H1 (cell line): Measurements from ENCODE around the gene SAFB2. TPM values are rescaled to one million over a fixed set of nuclear protein-coding genes. Genes with fewer than 3 reads are reported as not detected.

Experiments used
- CTCF ChIA-PET: fragments of 300-600 bp; sonication (Branson Sonifier 250); formaldehyde crosslinking; loops from one replicate; lab custom pipeline; 2021; ENCODE audit not compliant: partially characterized antibody; lab: Charles Lee
- POLR2A ChIA-PET: fragments of 300-600 bp; sonication (Branson Sonifier 250); formaldehyde crosslinking; loops from one replicate; lab custom pipeline; 2021; ENCODE audit warnings: inconsistent platforms; ENCODE audit not compliant: partially characterized antibody; lab: Charles Lee
- DNase-seq, 2 experiments: peaks; one replicate each; pipeline versions ENCODE4 v3.0.0 to v3.0.0-alpha.2; 2010 to 2022; ENCODE audit warnings: low spot score in 2 of 2, low read depth in 1 of 2, mixed read lengths in 1 of 2
- FAIRE-seq: peaks from 2 replicates; lab custom pipeline; 2011; peaks lifted over from hg19 to GRCh38; lab: Jason Lieb, UNC
- H2AFZ ChIP-seq: 2 replicates; pipeline ENCODE4 v1.8.1; 2012; ENCODE audit warnings: low read length, inconsistent platforms
- H2AK5ac ChIP-seq: 2 replicates; pipeline ENCODE4 v1.6.1; 2013; ENCODE audit warnings: low read depth, low read length
- H2BK120ac ChIP-seq: replicated peaks from 2 replicates; pipeline ENCODE3; 2013; ENCODE audit warnings: low read depth, low read length, inconsistent platforms
- H2BK12ac ChIP-seq: 2 replicates; pipeline ENCODE4 v1.6.1; 2013; ENCODE audit warnings: low read depth, low read length
- H2BK15ac ChIP-seq: 2 replicates; pipeline ENCODE4 v1.6.1; 2013; ENCODE audit warnings: low read length
- H2BK20ac ChIP-seq: 2 replicates; pipeline ENCODE4 v1.6.1; 2013; ENCODE audit warnings: low read length
- H2BK5ac ChIP-seq: 2 replicates; pipeline ENCODE4 v1.6.1; 2013; ENCODE audit warnings: low read depth, low read length
- H3K14ac ChIP-seq: 2 replicates; pipeline ENCODE4 v1.6.1; 2013; ENCODE audit warnings: inconsistent platforms; ENCODE audit not compliant: insufficient read length
- H3K18ac ChIP-seq: 2 replicates; pipeline ENCODE4 v1.6.1; 2013; ENCODE audit warnings: low read length; ENCODE audit errors: extremely low read depth
- H3K23ac ChIP-seq: 2 replicates; pipeline ENCODE4 v1.6.1; 2013; ENCODE audit warnings: inconsistent platforms; ENCODE audit not compliant: insufficient read length
- H3K23me2 ChIP-seq: 2 replicates; pipeline ENCODE4 v1.6.1; 2013; ENCODE audit warnings: low read depth, low read length
- H3K27ac ChIP-seq: 2 replicates; pipeline ENCODE4 v1.6.1; 2011; ENCODE audit warnings: low read depth, low read length, inconsistent platforms
- H3K27me3 ChIP-seq, 4 experiments: replicated peaks in 1 of 4; 1 replicate in 1 of 4; 2 replicates in 3 of 4; pipeline versions ENCODE4 v1.6.1 to v1.8.1; 2011 to 2013; ENCODE audit warnings: low read length in 3 of 4, mild to moderate bottlenecking in 3 of 4, inconsistent platforms in 2 of 4, mixed read lengths in 2 of 4, moderate library complexity in 1 of 4; ENCODE audit not compliant: control insufficient read depth in 3 of 4, insufficient read depth in 3 of 4; ENCODE audit errors: extremely low read depth in 1 of 4
- H3K36me3 ChIP-seq, 4 experiments: 2 replicates each; pipeline versions ENCODE4 v1.6.1 to v1.8.1; 2011 to 2013; ENCODE audit warnings: mild to moderate bottlenecking in 4 of 4, low read length in 3 of 4, moderate library complexity in 2 of 4, control low read depth in 1 of 4, inconsistent platforms in 1 of 4; ENCODE audit not compliant: insufficient read depth in 4 of 4, control insufficient read depth in 2 of 4
- H3K4ac ChIP-seq: replicated peaks from 2 replicates; pipeline ENCODE3; 2013; ENCODE audit warnings: low read length, low read depth, mixed read lengths, inconsistent platforms; ENCODE audit not compliant: insufficient read length
- H3K4me1 ChIP-seq, 4 experiments: replicated peaks in 1 of 4; 1 replicate in 1 of 4; 2 replicates in 3 of 4; pipeline versions ENCODE4 v1.6.1 to v1.8.1; 2011 to 2013; ENCODE audit warnings: low read length in 3 of 4, inconsistent platforms in 2 of 4, mixed read lengths in 1 of 4; ENCODE audit not compliant: insufficient read depth in 4 of 4, control insufficient read depth in 3 of 4
- H3K4me2 ChIP-seq, 2 experiments: 2 replicates each; pipeline versions ENCODE4 v1.6.1 to v1.8.1; 2011 to 2013; ENCODE audit warnings: low read depth in 2 of 2, low read length in 2 of 2, control low read depth in 1 of 2, inconsistent platforms in 1 of 2, mild to moderate bottlenecking in 1 of 2; ENCODE audit not compliant: insufficient read depth in 1 of 2
- H3K4me3 ChIP-seq, 4 experiments: fragments of 200-600, 300-600 bp in 1 of 4; sonication (generic), shearing (Covaris generic), sonication (Bioruptor Twin) in 1 of 4; 2 replicates each; pipeline versions ENCODE4 v1.5.1 to v1.8.1; 2011 to 2016; ENCODE audit warnings: low read length in 4 of 4, low read depth in 3 of 4, control low read depth in 2 of 4, inconsistent platforms in 2 of 4, mild to moderate bottlenecking in 2 of 4, mixed read lengths in 1 of 4, moderate library complexity in 1 of 4; ENCODE audit not compliant: insufficient read depth in 2 of 4; ENCODE audit errors: extremely low read depth in 1 of 4
- H3K56ac ChIP-seq: replicated peaks from 2 replicates; pipeline ENCODE3; 2013; ENCODE audit warnings: low read depth, mild to moderate bottlenecking, mixed read lengths, low read length, inconsistent platforms; ENCODE audit not compliant: insufficient read length
- H3K79me1 ChIP-seq: 2 replicates; pipeline ENCODE4 v1.6.1; 2013; ENCODE audit warnings: low read depth, low read length, control low read depth
- H3K79me2 ChIP-seq, 2 experiments: 2 replicates each; pipeline versions ENCODE4 v1.6.1 to v1.8.1; 2012 to 2013; ENCODE audit warnings: low read length in 2 of 2, mild to moderate bottlenecking in 2 of 2, inconsistent platforms in 1 of 2; ENCODE audit not compliant: insufficient read depth in 2 of 2, control insufficient read depth in 1 of 2
- H3K9ac ChIP-seq, 4 experiments: replicated peaks in 1 of 4; 1 replicate in 1 of 4; 2 replicates in 3 of 4; pipeline versions ENCODE4 v1.6.1 to v1.8.1; 2011 to 2013; ENCODE audit warnings: low read depth in 3 of 4, low read length in 3 of 4, control low read depth in 2 of 4, mild to moderate bottlenecking in 2 of 4, moderate library complexity in 2 of 4, inconsistent platforms in 1 of 4; ENCODE audit errors: extremely low read depth in 1 of 4
- H3K9me3 ChIP-seq, 2 experiments: 2 replicates each; pipeline versions ENCODE4 v1.6.1 to v1.8.1; 2012 to 2013; ENCODE audit warnings: mild to moderate bottlenecking in 2 of 2, moderate library complexity in 2 of 2, control low read depth in 1 of 2, inconsistent platforms in 1 of 2, low read depth in 1 of 2, low read length in 1 of 2, mixed read lengths in 1 of 2; ENCODE audit not compliant: insufficient read depth in 2 of 2
- H4K20me1 ChIP-seq, 2 experiments: replicated peaks in 1 of 2; 2 replicates each; pipeline versions ENCODE3 to v1.8.1; 2011 to 2013; ENCODE audit warnings: inconsistent platforms in 2 of 2, low read length in 2 of 2, mild to moderate bottlenecking in 1 of 2; ENCODE audit not compliant: insufficient read depth in 2 of 2, control insufficient read depth in 1 of 2
- H4K5ac ChIP-seq: 2 replicates; pipeline ENCODE4 v1.6.1; 2013; ENCODE audit warnings: low read length, low read depth, mixed read lengths, inconsistent platforms; ENCODE audit not compliant: insufficient read length
- H4K8ac ChIP-seq: 2 replicates; pipeline ENCODE4 v1.8.0; 2013; ENCODE audit warnings: mild to moderate bottlenecking, moderate library complexity, low read length, inconsistent platforms; ENCODE audit not compliant: insufficient read depth; ENCODE audit errors: extremely low read depth
- H4K91ac ChIP-seq: replicated peaks from 2 replicates; pipeline ENCODE3; 2013; ENCODE audit warnings: low read length, mixed read lengths, inconsistent platforms; ENCODE audit not compliant: insufficient read length
- ASH2L ChIP-seq: fragments of 200-600, 300-600 bp; sonication (generic); IDR thresholded peaks from one replicate; pipeline ENCODE4 v1.7.1; 2017; ENCODE audit warnings: low read length
- BCL11A ChIP-seq, 2 experiments: IDR thresholded peaks; one replicate each; pipeline ENCODE4 v1.6.1; 2011; ENCODE audit warnings: low read depth in 2 of 2, low read length in 2 of 2, mild to moderate bottlenecking in 2 of 2
- CHD1 ChIP-seq: IDR thresholded peaks from 2 replicates; pipeline ENCODE4 v1.6.1; 2012; ENCODE audit warnings: low read depth, low read length, improper control_type of control experiment
- EP300 ChIP-seq, 2 experiments: IDR thresholded peaks; 1 replicate in 1 of 2; 2 replicates in 1 of 2; pipeline ENCODE4 v1.6.1; 2011 to 2012; ENCODE audit warnings: low read depth in 2 of 2, low read length in 2 of 2, mild to moderate bottlenecking in 2 of 2, borderline replicate concordance in 1 of 2, inconsistent platforms in 1 of 2, moderate library complexity in 1 of 2
- GABPA ChIP-seq: IDR thresholded peaks from 2 replicates; pipeline ENCODE4 v1.6.1; 2011; ENCODE audit warnings: mild to moderate bottlenecking, low read length, moderate library complexity, borderline replicate concordance; ENCODE audit not compliant: insufficient read depth
- KDM1A ChIP-seq: fragments of 200-600, 300-600 bp; sonication (generic); IDR thresholded peaks from 2 replicates; pipeline ENCODE4 v1.7.1; 2016; ENCODE audit warnings: mild to moderate bottlenecking, low read length, borderline replicate concordance
- POLR2A ChIP-seq, 2 experiments: IDR thresholded peaks; 1 replicate in 1 of 2; 2 replicates in 1 of 2; pipeline ENCODE4 v1.6.1; 2011; ENCODE audit warnings: low read depth in 2 of 2, low read length in 2 of 2, mild to moderate bottlenecking in 2 of 2; ENCODE audit errors: control extremely low read depth in 1 of 2
- WGBS, 2 experiments: shearing (Covaris generic) in 1 of 2; methylation state at CpG; one replicate each; pipeline versions ENCODE4 v1.1.6 to v1.1.7; 2013 to 2015; ENCODE audit warnings: low lambda C conversion rate in 2 of 2, mixed read lengths in 2 of 2, inconsistent platforms in 1 of 2, low coverage in 1 of 2, missing lambda C conversion rate in 1 of 2; ENCODE audit not compliant: insufficient replicate concordance in 2 of 2, insufficient coverage in 1 of 2, insufficient read length in 1 of 2; ENCODE audit errors: extremely low coverage in 1 of 2, missing lambda C conversion rate in 1 of 2; 5-methylcytosine and 5-hydroxymethylcytosine counted together
- polyA plus RNA-seq, 7 experiments: library from polyadenylated mRNA; depleted of rRNA in 3 of 7; stranded (reverse) in 5 of 7; unstranded in 2 of 7; fragments of >200 nt in 5 of 7; fragments of 200-250 nt in 2 of 7; gene quantifications; 1 replicate in 5 of 7; 2 replicates in 1 of 7; 4 replicates in 1 of 7; pipeline versions ENCODE4 v1.2.1 to v1.2.3, GENCODE V29; 2011 to 2013; ENCODE audit warnings: missing spikeins in 2 of 7, mixed read lengths in 2 of 7
- total RNA-seq: library from RNA; stranded (reverse); fragmentation: NEBNext Ultra II Directional; extraction: Animal tissue kit (Norgen Biotek cat#: 25700); gene quantifications from 2 replicates; pipeline ENCODE4 v1.2.1, GENCODE V29; 2021
- TF ChIP-seq, protein P1 (sequence below), 3 experiments: IDR thresholded peaks; 1 replicate in 2 of 3; 2 replicates in 1 of 3; pipeline versions ENCODE4 v1.5.1 to v1.6.1; 2011; ENCODE audit warnings: low read length in 3 of 3, mild to moderate bottlenecking in 3 of 3, inconsistent platforms in 2 of 3, low read depth in 1 of 3, moderate library complexity in 1 of 3; ENCODE audit not compliant: insufficient read depth in 1 of 3; ENCODE audit errors: control extremely low read depth in 1 of 3

Gene SAFB2
- total and polyA plus RNA-seq, 2 of the 8 experiments (the other 6 are each of a cell fraction or from before 2014, with no cell fraction given): 14.8 to 63.8 TPM

DNA sequence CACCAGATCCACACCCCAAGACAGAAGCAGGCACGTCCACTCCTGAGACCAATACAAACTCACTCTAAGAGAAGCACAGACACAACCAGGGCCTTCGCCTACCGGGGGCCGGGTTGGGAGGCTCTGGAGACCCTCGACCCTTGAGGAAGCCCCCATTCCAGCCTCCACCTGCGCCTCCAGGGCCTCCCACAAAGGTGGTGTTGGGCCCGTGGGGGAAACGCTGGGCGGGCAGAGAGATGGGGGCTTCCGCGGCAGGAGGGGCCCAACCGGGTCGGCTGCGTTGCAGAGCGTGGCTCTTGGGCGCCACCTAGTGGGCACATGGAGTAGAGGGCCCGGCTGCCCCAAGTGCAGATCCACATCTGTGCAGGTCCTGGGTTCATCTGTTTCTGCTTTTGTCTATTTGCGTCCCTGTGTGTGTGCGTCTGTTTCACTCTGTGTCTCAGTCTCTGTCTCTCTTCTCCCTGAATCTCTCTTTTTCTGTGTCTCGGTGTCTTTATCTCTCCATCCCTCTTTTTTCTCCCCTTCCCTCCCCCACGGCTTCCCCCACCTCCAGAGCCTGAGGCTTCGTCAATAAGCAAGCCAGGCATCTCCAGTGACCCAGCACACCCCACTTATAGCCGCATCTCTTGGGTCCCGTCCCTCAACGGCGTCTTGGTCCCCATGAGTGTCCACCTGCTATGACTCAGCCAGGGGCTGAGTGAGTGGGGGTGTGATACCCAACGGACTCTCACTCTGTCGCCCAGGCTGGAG is 44.3 kb downstream of the SAFB2 start:
- 0 out of 2 replicates have a peak overlapping the region, but pooled peaks have one; percentile 68 for H3K18ac ChIP-seq
- no peak overlapping the region for H3K27ac ChIP-seq
- peak overlapping the region in 2 of 4 experiments; percentile 4 to 39; a peak in 1 of 8 replicates for H3K4me3 ChIP-seq
- ChIA-PET POLR2A (interaction anchor here (0.6 to 0.7 kb wide), 2 partner anchors 49 to 74 kb away, joined by 3 to 4 read pairs; no protein-coding TSS in a partner anchor), CTCF (interaction anchor here (0.6 to 4.5 kb wide), 20 partner anchors 9 to 201 kb away, joined by 3 to 30 read pairs (median 4); partner anchors contain the start of gene TINCR)
- H3K23me2 ChIP-seq: no peaks in the 10 kb centered on the region
- peaks cover 0 to 1% (median 0%) of the 10 kb centered on the region in 4 experiments; a peak in 2 of 7 replicates for H3K4me1 ChIP-seq
- no peak overlapping the region for H2BK20ac ChIP-seq
- H4K8ac ChIP-seq: no peak overlapping the region; the same call in 1 of the 2 replicates
- H3K9ac ChIP-seq: no peak overlapping the region; a peak in 1 of 7 replicates
- H3K4ac ChIP-seq: no peak overlapping the region
- FAIRE-seq: no peak
- H2BK120ac ChIP-seq: no peak overlapping the region
- H3K79me1 ChIP-seq: no peaks in the 10 kb centered on the region
- peak overlapping the region; percentile 79 for H4K91ac ChIP-seq
- peak overlapping the region in 1 of 2 experiments; percentile 57; a peak in 3 of 4 replicates for H3K4me2 ChIP-seq
- H3K27me3 ChIP-seq: no peaks in the 10 kb centered on the region
- H3K9me3 ChIP-seq: no peaks in the 10 kb centered on the region
- no peak overlapping the region for H2AK5ac ChIP-seq
- H2BK5ac ChIP-seq: peak overlapping the region; percentile 64; the same call in 1 of the 2 replicates
- no peak overlapping the region for H4K5ac ChIP-seq
- H3K79me2 ChIP-seq: no peaks in the 10 kb centered on the region
- H4K20me1 ChIP-seq: peaks cover 0 to 3% of the 10 kb centered on the region in 2 experiments
- no peak overlapping the region for H3K23ac ChIP-seq
- no peak overlapping the region; the same call in 1 of the 2 replicates for H2BK12ac ChIP-seq
- peak overlapping the region; percentile 91 for H2AFZ ChIP-seq
- H2BK15ac ChIP-seq: peak overlapping the region; percentile 97
- peak in 1 of 2 experiments; percentile 93 for DNase-seq
- no peaks in the 10 kb centered on the region for H3K36me3 ChIP-seq
- H3K56ac ChIP-seq: peak overlapping the region; percentile 54
- 33% methylated on average over 23 of the region's 28 CpGs; no CpG with 5 or more reads in 1 of the 2 experiments for WGBS, 2 experiments
- no peak overlapping the region for H3K14ac ChIP-seq
- TF ChIP-seq KDM1A (no peak), CHD1 (no peak), BCL11A (IDR thresholded peaks at IDR 0.05; ENCODE audit: low read depth in 2 of 2, low read length in 2 of 2) (no peak), GABPA (peak; percentile 60; the same call in 1 of the 2 replicates), ASH2L (no peak), EP300 (IDR thresholded peaks at IDR 0.05; ENCODE audit: borderline replicate concordance in 1 of 2, low read depth in 2 of 2, low read length in 2 of 2) (no peak), POLR2A (IDR thresholded peaks at IDR 0.05; ENCODE audit: control extremely low read depth in 1 of 2, low read depth in 2 of 2, low read length in 2 of 2) (no peak)
- TF ChIP-seq, protein P1, sequence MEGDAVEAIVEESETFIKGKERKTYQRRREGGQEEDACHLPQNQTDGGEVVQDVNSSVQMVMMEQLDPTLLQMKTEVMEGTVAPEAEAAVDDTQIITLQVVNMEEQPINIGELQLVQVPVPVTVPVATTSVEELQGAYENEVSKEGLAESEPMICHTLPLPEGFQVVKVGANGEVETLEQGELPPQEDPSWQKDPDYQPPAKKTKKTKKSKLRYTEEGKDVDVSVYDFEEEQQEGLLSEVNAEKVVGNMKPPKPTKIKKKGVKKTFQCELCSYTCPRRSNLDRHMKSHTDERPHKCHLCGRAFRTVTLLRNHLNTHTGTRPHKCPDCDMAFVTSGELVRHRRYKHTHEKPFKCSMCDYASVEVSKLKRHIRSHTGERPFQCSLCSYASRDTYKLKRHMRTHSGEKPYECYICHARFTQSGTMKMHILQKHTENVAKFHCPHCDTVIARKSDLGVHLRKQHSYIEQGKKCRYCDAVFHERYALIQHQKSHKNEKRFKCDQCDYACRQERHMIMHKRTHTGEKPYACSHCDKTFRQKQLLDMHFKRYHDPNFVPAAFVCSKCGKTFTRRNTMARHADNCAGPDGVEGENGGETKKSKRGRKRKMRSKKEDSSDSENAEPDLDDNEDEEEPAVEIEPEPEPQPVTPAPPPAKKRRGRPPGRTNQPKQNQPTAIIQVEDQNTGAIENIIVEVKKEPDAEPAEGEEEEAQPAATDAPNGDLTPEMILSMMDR (IDR thresholded peaks at IDR 0.05; ENCODE audit: control extremely low read depth in 1 of 3, insufficient read depth in 1 of 3, low read depth in 1 of 3, low read length in 3 of 3): peak; percentile 93 to 98 (median 93)
